HL-60/S4 (cell line): ENCODE measurements around the gene BCKDK.

Experiments used
- in situ Hi-C: fragments of 300-500 bp; cut with MboI; formaldehyde crosslinking; loops from 2 replicates; pipeline ENCODE4 v1.14.3; 2022; ENCODE audit warnings: low sequenced_read_pairs

Gene BCKDK

DNA sequence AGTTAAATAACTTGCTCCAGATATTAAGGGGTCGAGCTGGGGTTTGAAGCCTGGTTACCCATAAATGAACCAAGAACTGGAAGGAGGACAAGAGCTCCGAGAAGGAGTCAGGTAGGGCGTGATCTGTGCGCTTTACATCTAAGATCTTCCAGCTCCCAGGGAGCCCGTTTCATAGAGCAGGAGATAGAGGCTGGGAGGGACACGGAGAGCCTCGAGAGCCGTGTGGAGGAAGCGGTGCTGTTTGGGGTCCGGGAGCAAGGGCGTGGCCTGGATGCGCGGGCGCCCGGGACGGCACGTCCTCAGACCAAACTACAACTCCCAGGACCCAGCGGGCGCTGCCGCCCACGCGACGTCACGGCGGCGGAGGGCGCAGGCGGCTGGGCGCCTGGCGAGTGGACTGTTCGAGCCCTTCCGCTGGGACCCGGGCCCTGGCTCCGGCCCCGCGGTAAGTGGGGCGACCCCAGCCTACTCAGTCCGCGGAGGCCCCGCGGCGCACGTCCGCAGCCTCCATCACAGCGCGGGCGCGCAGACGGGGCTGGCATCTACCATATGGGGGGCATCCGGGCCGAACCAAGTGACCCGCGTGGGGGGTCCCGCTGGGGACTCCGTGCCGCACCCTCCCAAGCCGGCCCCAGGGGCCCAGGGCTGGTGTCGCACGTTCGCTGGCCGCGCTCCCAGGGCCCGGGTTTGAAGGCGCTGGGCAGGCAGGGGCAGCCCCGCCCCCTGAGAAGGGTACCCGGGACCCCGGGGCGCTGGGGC, at the start of gene BCKDK:
BCKDK (plus strand) TSS at position 352 of the 759 bp plus-strand sequence. CDS start 838 bp downstream, outside the sequence.
- in situ Hi-C loops, result no loop called here

DNA sequence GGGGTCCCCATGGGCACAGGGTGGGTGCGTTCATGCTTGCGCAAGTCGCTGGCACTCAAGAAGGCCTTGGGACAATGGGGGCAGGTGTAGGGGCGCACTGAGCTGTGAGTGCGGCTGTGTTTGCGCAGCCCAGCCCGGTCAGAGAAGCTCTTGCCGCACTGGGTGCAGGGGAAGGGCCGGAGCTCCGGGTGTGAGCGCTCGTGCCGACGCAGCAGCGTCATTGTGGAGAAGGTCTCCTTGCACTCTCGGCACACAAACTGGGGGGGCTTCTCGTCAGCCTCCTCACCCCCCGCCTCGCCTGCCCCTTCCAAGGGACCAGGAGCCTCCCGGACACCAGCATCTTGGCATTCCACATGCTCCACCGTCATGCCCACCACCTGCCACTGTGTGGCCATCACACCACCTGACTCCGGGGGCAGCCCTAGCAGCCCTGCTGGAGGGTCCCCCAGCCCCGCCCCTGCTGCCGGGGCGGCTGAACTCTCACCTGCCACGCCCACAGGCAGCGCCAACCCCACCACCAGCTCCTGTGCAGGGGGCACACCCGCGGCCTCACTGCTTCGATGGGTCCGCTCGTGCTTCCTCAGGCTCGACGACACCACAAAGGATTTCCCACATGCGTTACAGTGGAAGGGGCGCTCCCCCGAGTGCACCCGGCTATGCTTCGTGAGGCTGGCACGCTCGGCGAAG, 46.9 kb upstream of the BCKDK start:
- in situ Hi-C loops, result no loop called here

DNA sequence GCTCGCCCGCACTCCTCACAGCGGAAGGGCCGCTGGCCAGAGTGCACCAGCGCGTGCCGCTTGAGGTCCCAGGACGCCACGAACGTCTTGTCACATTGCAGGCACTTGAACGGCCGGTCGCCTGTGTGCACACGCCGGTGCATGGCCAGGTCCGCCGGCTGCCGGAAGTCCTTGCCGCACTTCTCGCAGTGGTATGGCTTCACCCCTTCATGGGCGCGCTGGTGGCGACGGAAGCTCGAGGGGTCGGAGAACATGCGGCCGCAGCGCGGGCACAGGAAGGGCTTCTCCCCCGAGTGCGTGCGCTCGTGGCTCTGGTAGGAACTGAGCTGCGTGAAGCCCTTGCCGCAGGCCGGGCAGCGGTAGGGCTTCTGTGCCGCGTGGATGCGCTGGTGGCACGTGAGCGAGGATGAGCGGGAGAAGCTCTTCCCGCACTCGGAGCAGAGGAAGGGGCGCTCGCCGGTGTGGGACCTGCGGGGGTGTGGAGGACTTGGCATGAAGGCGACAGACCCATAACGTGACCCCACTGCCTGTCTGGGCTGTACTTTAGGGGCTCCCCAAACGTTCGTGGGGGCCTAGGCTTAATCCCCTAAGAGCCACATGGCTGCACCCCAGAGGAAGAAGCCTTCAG, 46.3 kb upstream of the BCKDK start:
- in situ Hi-C loops, result no loop called here

DNA sequence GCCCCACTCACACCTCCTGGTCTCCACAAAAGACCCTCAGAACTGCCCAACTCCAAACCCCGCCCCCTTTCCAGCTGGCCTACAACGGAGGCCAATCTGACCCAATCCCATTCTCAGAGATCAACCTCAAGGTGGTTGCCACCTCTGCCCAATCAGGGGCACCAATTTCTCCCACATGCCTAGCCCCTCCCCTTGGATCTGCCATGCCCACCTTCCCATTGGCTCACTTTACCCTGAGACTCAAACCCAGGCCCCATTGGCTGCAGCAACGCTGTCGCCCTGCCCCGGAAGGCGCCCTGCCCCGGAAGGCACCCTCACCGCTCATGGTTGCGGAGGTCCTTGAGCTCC, 44.7 kb upstream of the BCKDK start:
- in situ Hi-C loops, result no loop called here

DNA sequence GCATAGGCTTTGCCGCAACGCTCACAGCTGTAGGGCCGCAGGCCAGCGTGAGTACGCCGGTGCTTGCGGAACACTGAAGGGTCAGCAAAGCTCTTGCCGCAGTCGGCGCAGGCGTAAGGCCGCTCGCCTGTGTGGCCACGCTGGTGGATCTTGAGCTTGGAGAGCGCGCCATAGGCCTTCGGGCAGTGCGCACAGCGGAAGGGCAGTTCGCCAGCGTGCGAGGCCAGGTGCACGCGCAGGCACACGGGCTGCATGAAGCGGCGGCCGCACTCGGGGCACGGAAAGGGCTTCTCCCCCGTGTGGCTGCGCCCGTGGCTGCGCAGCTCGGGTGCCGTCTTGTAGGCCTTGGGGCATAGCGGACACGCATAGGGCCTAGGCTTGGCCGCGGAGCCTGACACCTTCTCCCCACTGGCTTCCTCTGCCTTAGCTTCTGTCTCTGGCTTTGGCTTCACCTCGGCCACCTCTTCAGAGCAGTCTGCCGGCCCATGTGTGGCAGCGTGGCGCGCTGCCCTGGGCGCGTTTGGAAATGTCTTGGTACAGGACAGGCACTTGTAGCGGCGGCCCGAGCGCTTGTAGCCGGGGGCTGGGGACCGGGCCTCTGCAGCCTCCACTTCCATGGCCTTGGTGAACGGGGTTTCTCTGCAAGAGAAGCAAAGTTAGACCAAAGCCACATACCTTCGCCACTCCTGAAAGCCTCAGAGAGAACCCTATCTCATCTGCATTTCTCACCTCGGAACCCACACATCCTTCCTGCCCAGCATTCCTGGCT, 44.2 kb upstream of the BCKDK start:
- in situ Hi-C loops, result no loop called here

DNA sequence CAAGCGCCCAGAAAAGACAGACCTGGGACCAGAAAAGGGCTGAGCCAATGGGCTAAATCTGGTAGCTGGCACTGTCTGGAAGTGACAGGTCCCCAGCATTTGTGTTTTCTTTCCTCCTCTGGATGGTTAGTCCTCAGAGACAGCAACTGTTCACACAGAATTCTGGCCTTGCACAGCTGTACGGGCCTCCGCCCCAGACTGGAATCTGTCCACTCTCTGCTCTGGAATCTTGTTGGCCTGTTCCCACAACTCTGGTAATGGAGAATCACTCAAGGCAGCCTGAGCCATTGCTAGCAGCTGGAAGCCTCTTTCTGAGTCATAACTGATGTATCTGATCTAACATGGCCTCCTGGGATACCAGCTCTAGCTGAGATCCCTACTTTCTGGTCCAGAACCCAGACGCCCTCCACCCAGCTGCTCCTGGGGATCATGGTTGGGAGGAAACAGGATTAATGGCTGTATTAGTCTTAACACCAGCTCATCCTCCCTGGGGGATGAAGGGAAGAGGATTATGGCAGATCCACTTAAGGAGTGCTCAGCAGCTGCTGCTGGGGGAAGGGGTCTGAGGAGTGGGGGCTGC, 43.2 kb upstream of the BCKDK start:
- in situ Hi-C loops, result no loop called here

DNA sequence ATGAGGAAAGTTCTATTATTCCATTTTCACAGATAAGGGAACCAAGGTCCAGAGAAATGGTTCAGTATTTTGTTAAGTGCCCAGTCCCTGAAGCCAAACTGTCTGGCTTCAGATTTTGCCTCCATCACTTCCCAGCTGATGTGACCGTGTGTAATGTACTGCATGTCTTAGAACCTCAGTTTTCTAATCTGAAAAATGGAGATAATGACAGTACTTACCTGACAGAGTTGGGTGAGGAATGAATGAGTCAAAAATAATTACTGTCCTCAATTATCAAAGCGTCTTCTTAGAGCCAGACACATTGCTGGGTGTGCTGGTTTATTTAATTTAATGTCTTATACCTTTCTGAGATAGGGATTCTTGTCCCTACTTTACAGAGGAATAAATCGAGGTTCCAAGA, 40.8 kb upstream of the BCKDK start:
- in situ Hi-C loops, result no loop called here

DNA sequence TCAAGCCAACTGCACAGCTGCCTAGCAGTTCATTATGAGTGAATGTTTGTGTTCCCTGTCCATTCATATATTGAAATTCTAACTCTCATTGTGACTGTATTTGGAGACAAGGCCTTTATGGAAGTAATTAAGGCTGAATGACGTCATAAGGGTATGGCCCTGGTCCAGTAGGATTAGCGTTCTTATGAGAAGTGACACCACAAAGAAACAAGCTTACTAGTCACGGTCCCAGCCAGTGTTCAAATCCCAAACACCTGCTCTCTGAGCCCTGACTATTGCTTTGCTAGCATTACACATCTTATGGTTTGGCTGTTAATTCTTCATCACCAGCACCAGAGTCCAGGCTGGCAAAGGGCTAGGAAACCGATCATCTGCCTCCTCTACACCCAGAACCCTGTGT, 36.3 kb upstream of the BCKDK start:
- in situ Hi-C loops, result no loop called here

DNA sequence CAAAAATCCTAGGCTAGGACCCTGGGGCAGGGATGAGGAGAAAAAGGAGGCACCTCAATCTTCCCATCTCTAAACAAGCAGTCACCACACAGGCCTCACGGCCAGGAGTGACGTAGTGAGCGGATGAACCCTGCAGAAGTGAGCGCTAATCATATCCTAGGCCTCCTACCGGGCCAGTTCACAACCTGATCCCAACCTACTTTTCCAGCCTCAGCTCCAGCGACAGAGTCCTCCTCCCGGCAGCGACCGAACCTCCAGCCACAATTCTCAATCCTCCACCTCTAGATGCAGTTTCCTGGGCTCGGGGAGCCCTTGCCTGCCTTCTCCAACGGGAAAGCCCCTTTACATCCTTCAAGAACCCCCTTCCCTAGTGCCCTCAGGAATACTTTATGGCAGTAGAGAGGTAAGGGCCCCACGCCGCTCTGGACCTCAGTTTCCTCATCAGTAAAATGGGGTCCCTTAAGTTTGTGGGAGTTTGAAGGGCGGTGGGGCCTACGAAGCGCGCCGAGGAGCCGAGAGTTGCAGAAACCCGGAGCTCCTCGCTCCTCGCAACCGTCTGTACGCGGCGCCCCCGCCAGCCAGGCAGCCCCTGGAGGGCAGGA, 35.5 kb upstream of the BCKDK start:
- in situ Hi-C loops, result no loop called here

DNA sequence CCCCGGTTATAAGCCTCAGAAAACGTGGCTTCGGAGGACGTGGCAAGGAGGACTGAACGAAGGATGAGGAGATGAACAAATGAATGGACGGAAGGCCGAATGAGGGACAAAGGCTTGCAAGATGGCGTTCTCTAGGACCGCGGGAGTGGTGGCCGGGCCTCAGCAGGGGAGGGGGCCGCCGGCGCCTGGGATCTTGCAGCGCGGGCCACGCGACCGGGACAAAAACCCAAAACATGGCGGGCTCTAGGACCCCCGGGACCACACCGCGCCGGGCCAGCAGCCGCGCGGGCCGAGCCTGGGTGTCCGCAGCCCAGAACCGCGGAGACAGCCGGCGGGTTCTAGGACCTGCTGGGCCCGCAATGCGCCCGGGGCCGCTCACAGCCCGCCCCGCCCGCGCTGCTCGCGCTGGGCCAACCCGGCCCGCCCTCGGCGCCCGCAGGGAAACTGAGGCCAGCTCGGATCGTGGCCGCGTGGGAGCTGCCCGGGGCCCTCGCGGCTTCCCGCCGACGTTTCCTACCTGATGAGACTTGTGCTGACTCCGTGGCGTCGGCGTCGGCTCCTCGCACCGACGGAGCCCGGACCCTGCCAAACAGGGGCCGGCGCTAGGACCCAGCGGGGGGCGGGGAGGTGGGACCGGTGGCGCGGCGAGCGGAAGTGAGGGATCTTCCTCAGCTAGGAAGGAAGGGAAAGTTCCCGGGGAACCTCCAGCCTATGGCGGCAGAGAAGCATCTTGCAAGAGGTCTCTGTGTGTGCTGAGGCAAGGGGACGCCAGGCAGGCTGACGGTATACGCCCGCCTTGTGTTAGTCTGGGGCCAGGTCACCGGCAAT, 34.8 kb upstream of the BCKDK start:
- in situ Hi-C loops, result no loop called here

DNA sequence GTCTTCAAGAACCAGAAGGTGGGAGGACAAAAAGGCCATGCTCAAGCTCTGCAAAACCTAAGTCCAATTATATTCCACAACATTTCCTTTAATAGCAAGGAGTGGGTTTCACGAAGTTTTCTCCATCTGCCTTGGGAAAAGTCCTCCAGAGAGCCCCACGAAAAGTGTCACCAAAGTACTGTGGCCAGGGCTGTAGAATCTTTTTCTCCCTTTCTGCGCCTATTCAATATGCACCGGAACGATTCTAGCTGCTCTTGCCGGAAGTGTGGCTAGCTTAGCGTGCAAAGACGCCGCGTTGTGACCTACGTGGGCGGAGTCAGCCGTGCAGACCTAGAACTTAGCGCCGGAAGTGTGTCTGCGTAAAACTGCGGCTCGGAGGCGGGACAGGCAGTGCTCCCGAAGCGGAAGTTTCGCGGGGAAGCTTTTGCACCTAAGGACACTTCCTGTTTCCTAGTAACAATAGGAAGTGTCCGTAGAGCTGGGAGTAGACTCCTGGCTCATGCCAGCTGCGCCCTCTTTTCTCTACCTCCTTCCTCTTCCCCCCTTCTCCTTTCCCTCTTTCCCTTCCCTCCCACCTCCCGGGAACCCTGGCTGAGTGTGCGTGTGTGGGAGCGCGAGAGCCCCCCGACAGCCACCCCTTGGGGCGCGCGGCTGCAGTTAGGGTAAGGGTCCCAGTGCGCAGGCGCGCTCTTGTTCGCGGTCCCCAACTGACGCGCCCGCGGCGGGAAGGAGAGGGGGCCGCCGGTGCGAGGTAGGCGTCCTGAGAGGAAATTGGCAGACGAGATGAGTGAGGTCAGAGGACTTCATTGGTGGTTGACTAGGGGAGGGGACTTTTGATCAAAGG, 34.0 kb upstream of the BCKDK start, which contains the start of the genes ZNF646 and ZNF668:
ZNF646 (plus strand) TSS at position 453 of the 844 bp plus-strand sequence. CDS start 1,903 bp downstream, outside the sequence.
ZNF668 (minus strand) TSS at position 271 of the 844 bp plus-strand sequence. CDS start 9,781 bp downstream, outside the sequence.
- in situ Hi-C loops, result no loop called here

DNA sequence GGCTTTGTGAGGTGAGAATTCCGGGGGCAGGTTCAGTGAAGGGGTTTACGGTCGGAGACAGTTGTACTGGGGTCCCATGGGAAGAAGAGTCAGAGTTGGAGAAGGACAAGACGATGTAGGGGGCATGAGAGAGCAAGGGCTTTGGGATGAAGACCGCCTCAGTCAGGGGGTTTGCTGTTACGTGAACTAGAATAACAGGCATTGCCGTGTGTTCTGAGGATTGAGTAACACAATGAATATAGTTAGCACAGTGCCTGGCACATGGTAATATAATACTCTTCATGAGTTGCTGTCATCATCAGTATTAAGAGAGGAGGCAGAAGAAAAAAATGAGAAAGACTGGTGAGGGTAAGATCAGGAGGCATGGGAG, 33.4 kb upstream of the BCKDK start:
- in situ Hi-C loops, result no loop called here

DNA sequence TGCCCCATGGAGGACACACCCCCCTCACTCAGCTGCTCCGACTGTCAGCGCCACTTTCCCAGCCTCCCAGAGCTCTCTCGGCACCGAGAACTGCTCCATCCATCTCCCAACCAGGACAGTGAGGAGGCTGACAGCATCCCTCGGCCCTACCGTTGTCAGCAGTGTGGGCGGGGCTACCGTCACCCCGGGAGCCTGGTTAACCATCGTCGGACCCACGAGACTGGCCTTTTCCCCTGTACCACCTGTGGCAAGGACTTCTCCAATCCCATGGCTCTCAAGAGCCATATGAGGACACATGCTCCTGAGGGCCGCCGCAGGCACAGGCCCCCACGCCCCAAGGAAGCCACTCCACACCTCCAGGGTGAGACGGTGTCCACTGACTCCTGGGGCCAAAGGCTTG, 31.9 kb upstream of the BCKDK start:
- in situ Hi-C loops, result no loop called here

DNA sequence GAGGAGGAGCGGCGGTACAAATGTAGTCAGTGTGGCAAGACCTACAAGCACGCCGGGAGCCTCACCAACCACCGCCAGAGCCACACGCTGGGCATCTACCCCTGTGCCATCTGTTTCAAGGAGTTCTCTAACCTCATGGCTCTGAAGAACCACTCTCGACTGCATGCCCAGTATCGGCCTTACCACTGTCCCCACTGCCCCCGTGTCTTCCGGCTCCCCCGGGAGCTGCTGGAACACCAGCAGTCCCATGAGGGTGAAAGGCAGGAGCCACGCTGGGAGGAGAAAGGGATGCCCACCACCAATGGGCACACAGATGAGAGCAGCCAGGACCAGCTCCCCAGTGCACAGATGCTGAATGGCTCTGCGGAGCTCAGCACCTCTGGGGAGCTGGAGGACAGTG, 31.2 kb upstream of the BCKDK start:
- in situ Hi-C loops, result no loop called here

DNA sequence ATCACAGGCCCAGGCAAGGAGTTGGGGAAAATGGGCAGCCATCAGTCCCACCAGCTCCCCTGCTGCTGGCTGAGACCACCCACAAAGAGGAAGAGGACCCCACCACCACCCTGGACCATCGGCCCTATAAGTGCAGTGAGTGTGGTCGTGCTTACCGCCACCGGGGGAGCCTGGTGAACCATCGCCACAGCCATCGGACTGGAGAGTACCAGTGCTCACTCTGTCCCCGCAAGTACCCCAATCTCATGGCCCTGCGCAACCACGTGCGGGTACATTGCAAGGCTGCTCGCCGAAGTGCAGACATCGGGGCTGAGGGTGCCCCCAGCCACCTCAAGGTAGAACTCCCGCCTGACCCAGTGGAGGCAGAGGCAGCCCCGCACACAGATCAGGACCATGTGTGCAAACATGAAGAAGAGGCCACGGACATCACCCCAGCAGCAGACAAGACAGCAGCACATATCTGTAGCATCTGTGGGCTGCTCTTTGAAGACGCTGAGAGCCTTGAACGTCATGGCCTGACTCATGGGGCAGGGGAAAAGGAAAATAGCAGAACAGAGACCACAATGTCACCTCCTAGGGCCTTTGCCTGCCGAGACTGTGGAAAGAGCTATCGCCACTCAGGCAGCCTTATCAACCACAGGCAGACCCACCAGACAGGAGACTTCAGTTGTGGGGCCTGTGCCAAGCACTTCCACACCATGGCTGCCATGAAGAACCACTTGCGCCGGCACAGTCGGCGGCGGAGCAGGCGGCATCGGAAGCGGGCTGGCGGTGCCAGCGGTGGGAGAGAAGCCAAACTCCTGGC, 30.4 kb upstream of the BCKDK start:
- in situ Hi-C loops, result no loop called here

DNA sequence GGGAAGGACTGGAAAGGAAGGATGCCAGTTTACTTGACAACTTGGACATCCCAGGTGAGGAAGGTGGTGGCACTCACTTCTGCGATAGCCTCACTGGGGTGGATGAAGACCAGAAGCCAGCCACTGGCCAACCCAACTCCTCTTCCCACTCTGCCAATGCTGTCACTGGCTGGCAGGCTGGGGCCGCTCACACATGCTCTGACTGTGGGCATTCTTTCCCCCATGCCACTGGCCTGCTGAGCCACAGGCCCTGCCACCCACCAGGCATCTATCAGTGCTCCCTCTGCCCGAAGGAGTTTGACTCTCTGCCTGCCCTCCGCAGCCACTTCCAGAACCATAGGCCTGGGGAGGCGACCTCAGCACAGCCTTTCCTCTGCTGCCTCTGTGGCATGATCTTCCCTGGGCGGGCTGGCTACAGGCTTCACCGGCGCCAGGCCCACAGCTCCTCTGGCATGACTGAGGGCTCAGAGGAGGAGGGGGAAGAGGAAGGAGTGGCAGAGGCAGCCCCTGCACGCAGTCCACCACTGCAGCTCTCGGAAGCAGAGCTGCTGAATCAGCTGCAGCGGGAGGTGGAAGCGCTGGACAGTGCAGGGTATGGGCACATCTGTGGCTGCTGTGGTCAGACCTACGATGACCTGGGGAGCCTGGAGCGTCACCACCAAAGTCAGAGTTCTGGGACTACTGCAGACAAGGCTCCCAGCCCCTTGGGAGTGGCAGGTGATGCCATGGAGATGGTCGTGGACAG, 29.4 kb upstream of the BCKDK start:
- in situ Hi-C loops, result no loop called here

DNA sequence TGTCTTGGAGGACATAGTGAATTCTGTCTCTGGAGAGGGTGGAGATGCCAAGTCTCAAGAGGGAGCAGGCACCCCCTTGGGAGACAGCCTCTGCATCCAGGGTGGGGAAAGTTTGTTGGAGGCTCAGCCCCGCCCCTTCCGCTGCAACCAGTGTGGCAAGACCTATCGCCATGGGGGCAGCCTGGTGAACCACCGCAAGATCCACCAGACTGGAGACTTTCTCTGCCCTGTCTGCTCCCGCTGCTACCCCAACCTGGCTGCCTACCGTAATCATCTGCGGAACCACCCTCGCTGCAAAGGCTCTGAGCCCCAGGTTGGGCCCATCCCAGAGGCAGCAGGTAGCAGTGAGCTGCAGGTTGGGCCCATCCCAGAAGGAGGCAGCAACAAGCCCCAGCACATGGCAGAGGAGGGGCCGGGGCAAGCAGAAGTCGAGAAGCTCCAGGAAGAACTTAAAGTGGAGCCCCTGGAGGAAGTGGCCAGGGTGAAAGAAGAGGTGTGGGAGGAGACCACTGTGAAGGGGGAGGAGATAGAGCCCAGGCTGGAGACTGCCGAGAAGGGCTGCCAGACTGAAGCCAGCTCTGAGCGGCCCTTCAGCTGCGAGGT, 28.7 kb upstream of the BCKDK start:
- in situ Hi-C loops, result no loop called here
